ENCODE measurements around the gene EVI5L. TPM values are rescaled to one million over a fixed set of nuclear protein-coding genes. Genes with fewer than 3 reads are reported as not detected.

The EVI5L gene
- total RNA-seq, 1 experiment from 2014 or later, result 6.4 TPM

GRCh38 chr19:7859831-7860713 lies 30.1 kb downstream of the EVI5L start:
- intact Hi-C loops (cut with micrococcal nuclease; ENCODE audit: unreplicated experiment) (no loop called here), in situ Hi-C loops (cut with HindIII; ENCODE audit: low pct_unique_long_range_greater_than_20kb, low sequenced_read_pairs) (no loop called here)
- no TSS peak for BruUV-seq (replicated peaks)

More at GRCh38 chr19:7859831-7860713, 30.1 kb downstream of the EVI5L start:
- H3K27me3 ChIP-seq (ENCODE audit: control insufficient read depth, insufficient read depth, low read length), result no peaks in the 10 kb centered on the region
- no peak overlapping the region for H3K27ac ChIP-seq (ENCODE audit: low read length)
- DNase-seq (ENCODE audit: low read depth, low spot score) (no peak), ATAC-seq (no peak)
- no peaks in the 10 kb centered on the region for H3K36me3 ChIP-seq (ENCODE audit: control insufficient read depth, insufficient read depth, low read length)
- no peaks in the 10 kb centered on the region for H3K4me1 ChIP-seq (ENCODE audit: control insufficient read depth, insufficient read depth, low read length)
- TF ChIP-seq REST (IDR thresholded peaks at IDR 0.05; ENCODE audit: insufficient read depth in 1 of 2, low read depth in 2 of 2, low read length in 1 of 2) (no peak), TCF7L2 (IDR thresholded peaks at IDR 0.05; ENCODE audit: low read depth, low read length) (no peak), CTCF (IDR thresholded peaks at IDR 0.05) (no peak), POLR2AphosphoS5 (IDR thresholded peaks at IDR 0.05; ENCODE audit: low read depth, low read length) (no peak), SIN3A (IDR thresholded peaks at IDR 0.05; ENCODE audit: borderline replicate concordance, insufficient read depth, low read depth, low read length) (no peak)
- CTCF ChIA-PET, result no interaction called here
- no peak overlapping the region for H3K4me3 ChIP-seq (ENCODE audit: low read depth in 2 of 2, low read length in 2 of 2)
- no peaks in the 10 kb centered on the region for H3K9me3 ChIP-seq (ENCODE audit: control insufficient read depth, insufficient read depth, low read depth, low read length)
- POLR2A ChIA-PET, result interaction anchor here (0.5 kb wide), 1 partner anchor 254 kb away, joined by 3 read pairs; no protein-coding TSS in a partner anchor

Measured in Panc1 (cell line).